ENCODE results near the gene SERPINB10.
A peak's percentile ranks its signal among the peaks of the same experiment; 100 is the strongest.

Gene SERPINB10

GRCh38 chr18:63965716-63966330 lies 58.1 kb downstream of the SERPINB10 start:
- no peak overlapping the region for H3K27ac ChIP-seq
- TF ChIP-seq Cebpa-rat (IDR thresholded peaks at IDR 0.05) = no peak
- no peaks in the 10 kb centered on the region for H3K27me3 ChIP-seq
- no peak overlapping the region for H3K4me2 ChIP-seq
- H3K9me3 ChIP-seq (replicated peaks in 1 of 11) = no peaks in the 10 kb centered on the region
- no peak overlapping the region for H3K4me3 ChIP-seq
- H4K20me1 ChIP-seq = peaks cover 0 to 2% (median 0%) of the 10 kb centered on the region in 11 experiments; a peak in 2 of 22 replicates
- peaks cover 10 to 54% (median 31%) of the 10 kb centered on the region in 10 experiments for H3K4me1 ChIP-seq
- no peaks in the 10 kb centered on the region for H3K36me3 ChIP-seq
- no peak overlapping the region for H3K9ac ChIP-seq

GRCh38 chr18:63969942-63970808 lies 62.4 kb downstream of the SERPINB10 start, which contains the start of gene SERPINB8:
Gene SERPINB8, plus strand, starts transcription at chr18:63970081. Its CDS starts 8,228 bp downstream, at chr18:63978309.
- Histone ChIP-seq H4K20me1 (peaks cover 0 to 17% (median 0%) of the 10 kb centered on the region in 11 experiments; a peak in 3 of 22 replicates), H3K9me3 (replicated peaks in 1 of 11) (peaks cover 0 to 8% (median 0%) of the 10 kb centered on the region in 11 experiments; a peak in 3 of 22 replicates), H3K4me3 (peak within 1 kb of the TSS; percentile 71 to 97 (median 90)), H3K4me1 (peaks cover 27 to 69% (median 58%) of the 10 kb centered on the region in 10 experiments), H3K9ac (peak within 1 kb of the TSS; percentile 85 to 98 (median 95)), H3K36me3 (peaks cover 0 to 12% (median 5%) of the 10 kb centered on the region in 11 experiments; a peak in 6 of 22 replicates), H3K27me3 (no peaks in the 10 kb centered on the region), H3K27ac (peak within 1 kb of the TSS; percentile 93 to 99 (median 96)), H3K4me2 (peak within 1 kb of the TSS; percentile 85 to 99 (median 94))
- TF ChIP-seq Cebpa-rat (IDR thresholded peaks at IDR 0.05) = peak; percentile 74 to 96 (median 88); a peak in 21 of 22 replicates

- H3K36me3 ChIP-seq = peaks cover 0 to 12% (median 5%) of the 10 kb centered on the region in 11 experiments; a peak in 6 of 22 replicates
- H3K4me3 ChIP-seq = peak overlapping the region; percentile 71 to 97 (median 90)
- H4K20me1 ChIP-seq = peaks cover 0 to 20% (median 0%) of the 10 kb centered on the region in 11 experiments; a peak in 7 of 22 replicates
- no peak for TF ChIP-seq Cebpa-rat (IDR thresholded peaks at IDR 0.05)
- H3K9me3 ChIP-seq (replicated peaks in 1 of 11) = peaks cover 0 to 8% (median 0%) of the 10 kb centered on the region in 11 experiments; a peak in 3 of 22 replicates
- peak overlapping the region; percentile 93 to 99 (median 96) for H3K27ac ChIP-seq
- peaks cover 34 to 75% (median 63%) of the 10 kb centered on the region in 10 experiments for H3K4me1 ChIP-seq
- peak overlapping the region; percentile 85 to 99 (median 94) for H3K4me2 ChIP-seq
- no peaks in the 10 kb centered on the region for H3K27me3 ChIP-seq
- peak overlapping the region; percentile 85 to 98 (median 95) for H3K9ac ChIP-seq
Observed at GRCh38 chr18:63970809-63971205, 63.0 kb downstream of the SERPINB10 start.

GRCh38 chr18:63971320-63972001 lies 63.7 kb downstream of the SERPINB10 start:
- Histone ChIP-seq H3K9me3 (replicated peaks in 1 of 11) (peaks cover 0 to 8% (median 0%) of the 10 kb centered on the region in 11 experiments; a peak in 3 of 22 replicates), H3K36me3 (peaks cover 0 to 12% (median 5%) of the 10 kb centered on the region in 11 experiments; a peak in 6 of 22 replicates), H3K27ac (peak overlapping the region; percentile 93 to 99 (median 96); a peak in 21 of 22 replicates), H4K20me1 (peaks cover 0 to 26% (median 3%) of the 10 kb centered on the region in 11 experiments; a peak in 10 of 22 replicates), H3K4me3 (peak overlapping the region; percentile 71 to 97 (median 90)), H3K4me2 (peak overlapping the region; percentile 85 to 99 (median 94)), H3K27me3 (no peaks in the 10 kb centered on the region), H3K9ac (peak overlapping the region; percentile 85 to 98 (median 95); a peak in 21 of 22 replicates), H3K4me1 (peaks cover 40 to 79% (median 70%) of the 10 kb centered on the region in 10 experiments)
- TF ChIP-seq Cebpa-rat (IDR thresholded peaks at IDR 0.05) = no peak

- Histone ChIP-seq H3K27me3 (no peaks in the 10 kb centered on the region), H3K4me3 (peak overlapping the region in 8 of 10 experiments; percentile 74 to 97 (median 93); a peak in 12 of 20 replicates), H3K36me3 (peaks cover 0 to 12% (median 5%) of the 10 kb centered on the region in 11 experiments; a peak in 6 of 22 replicates), H3K9me3 (replicated peaks in 1 of 11) (peaks cover 0 to 8% (median 0%) of the 10 kb centered on the region in 11 experiments; a peak in 3 of 22 replicates), H3K9ac (no peak overlapping the region; a peak in 1 of 22 replicates), H4K20me1 (peaks cover 0 to 32% (median 7%) of the 10 kb centered on the region in 11 experiments; a peak in 12 of 22 replicates), H3K27ac (peak overlapping the region in 3 of 11 experiments; percentile 95 to 99 (median 97); a peak in 3 of 22 replicates), H3K4me2 (peak overlapping the region; percentile 85 to 99 (median 94)), H3K4me1 (peaks cover 42 to 79% (median 72%) of the 10 kb centered on the region in 10 experiments)
- TF ChIP-seq Cebpa-rat (IDR thresholded peaks at IDR 0.05) = no peak
Observed at GRCh38 chr18:63972002-63972376, 64.2 kb downstream of the SERPINB10 start.

- H4K20me1 ChIP-seq = peaks cover 0 to 62% (median 34%) of the 10 kb centered on the region in 11 experiments; a peak in 19 of 22 replicates
- H3K4me2 ChIP-seq = peak overlapping the region; percentile 51 to 97 (median 73)
- no peak for TF ChIP-seq Cebpa-rat (IDR thresholded peaks at IDR 0.05)
- H3K4me1 ChIP-seq = peaks cover 38 to 80% (median 58%) of the 10 kb centered on the region in 10 experiments
- peaks cover 0 to 8% (median 0%) of the 10 kb centered on the region in 11 experiments; a peak in 3 of 22 replicates for H3K9me3 ChIP-seq (replicated peaks in 1 of 11)
- peak overlapping the region in 6 of 11 experiments; percentile 52 to 66 (median 58); a peak in 9 of 22 replicates for H3K9ac ChIP-seq
- peak overlapping the region in 9 of 11 experiments; percentile 24 to 80 (median 67); a peak in 15 of 22 replicates for H3K27ac ChIP-seq
- H3K27me3 ChIP-seq = no peaks in the 10 kb centered on the region
- peak overlapping the region in 5 of 10 experiments; percentile 8 to 55 (median 33); a peak in 9 of 20 replicates for H3K4me3 ChIP-seq
- H3K36me3 ChIP-seq = peaks cover under 1 to 32% (median 18%) of the 10 kb centered on the region in 11 experiments; a peak in 20 of 22 replicates
Observed at GRCh38 chr18:63974991-63975390, 67.2 kb downstream of the SERPINB10 start.

- Histone ChIP-seq H3K4me3 (peak overlapping the region in 5 of 10 experiments; percentile 15 to 55 (median 33); a peak in 9 of 20 replicates), H3K9ac (peak overlapping the region in 7 of 11 experiments; percentile 24 to 64 (median 56); a peak in 8 of 22 replicates)
- no peak for TF ChIP-seq Cebpa-rat (IDR thresholded peaks at IDR 0.05)
Observed at GRCh38 chr18:63975628-63976027, 67.9 kb downstream of the SERPINB10 start.

More at GRCh38 chr18:63975628-63976027, 67.9 kb downstream of the SERPINB10 start:
- H3K9me3 ChIP-seq (replicated peaks in 1 of 11) = peaks cover 0 to 8% (median 0%) of the 10 kb centered on the region in 11 experiments; a peak in 3 of 22 replicates
- peaks cover 38 to 87% (median 63%) of the 10 kb centered on the region in 10 experiments for H3K4me1 ChIP-seq
- H3K36me3 ChIP-seq = peaks cover 7 to 39% (median 24%) of the 10 kb centered on the region in 11 experiments; a peak in 21 of 22 replicates
- no peaks in the 10 kb centered on the region for H3K27me3 ChIP-seq
- H4K20me1 ChIP-seq = peaks cover 0 to 68% (median 40%) of the 10 kb centered on the region in 11 experiments; a peak in 19 of 22 replicates
- H3K27ac ChIP-seq = peak overlapping the region in 10 of 11 experiments; percentile 15 to 80 (median 64); a peak in 17 of 22 replicates
- peak overlapping the region; percentile 51 to 97 (median 73) for H3K4me2 ChIP-seq

Measured in BLaER1 treated with 17β-estradiol and CSF1 and Interleukin-3, amounts not matched to agents 10 nM and 100 nM (cell line).